GM23338 (cell line): Measurements from ENCODE around the gene TNS1. TPM values are rescaled to one million over a fixed set of nuclear protein-coding genes. Genes with fewer than 3 reads are reported as not detected.

Experiments
- ATAC-seq: fragments of 200-7000 bp; cut with Tn5 transposase; 3 replicates; pipeline ENCODE4 v1.9.1; 2020
- DNase-seq: peaks from one replicate; pipeline ENCODE4 v3.0.0-alpha.2; 2015; ENCODE audit warnings: low spot score
- H2AFZ ChIP-seq: fragments of 200-600 bp; sonication (generic); 2 replicates; pipeline ENCODE4 v1.8.0; 2016; ENCODE audit warnings: antibody characterized with exemption, mild to moderate bottlenecking, moderate library complexity
- H3F3A ChIP-seq: fragments of 200-600 bp; sonication (generic); replicated peaks from 2 replicates; pipeline ENCODE4 v1.8.0; 2017; ENCODE audit warnings: antibody characterized with exemption, mixed run types, low read depth
- H3K27ac ChIP-seq: fragments of 200-600 bp; sonication (generic); 2 replicates; pipeline ENCODE4 v1.6.1; 2016; ENCODE audit warnings: low read depth
- H3K27me3 ChIP-seq: fragments of 200-600 bp; sonication (generic); 2 replicates; pipeline ENCODE4 v1.8.0; 2016; ENCODE audit warnings: mild to moderate bottlenecking, mixed run types, moderate library complexity; ENCODE audit not compliant: insufficient read depth
- H3K36me3 ChIP-seq: fragments of 200-600 bp; sonication (generic); 2 replicates; pipeline ENCODE4 v1.8.0; 2016; ENCODE audit warnings: mild to moderate bottlenecking; ENCODE audit not compliant: insufficient read depth
- H3K4me1 ChIP-seq: fragments of 200-600 bp; sonication (generic); 2 replicates; pipeline ENCODE4 v1.8.0; 2016; ENCODE audit warnings: mild to moderate bottlenecking, moderate library complexity; ENCODE audit not compliant: insufficient read depth
- H3K4me2 ChIP-seq: fragments of 200-600 bp; sonication (generic); 2 replicates; pipeline ENCODE4 v1.7.1; 2017; ENCODE audit warnings: mixed run types
- H3K4me3 ChIP-seq: fragments of 200-600 bp; sonication (generic); 2 replicates; pipeline ENCODE4 v1.6.1; 2016; ENCODE audit warnings: mixed run types
- H3K79me2 ChIP-seq: fragments of 200-600 bp; sonication (generic); replicated peaks from 2 replicates; pipeline ENCODE4 v1.8.0; 2017; ENCODE audit warnings: mild to moderate bottlenecking; ENCODE audit not compliant: insufficient read depth
- H3K9me2 ChIP-seq: fragments of 200-600 bp; sonication (generic); 2 replicates; pipeline ENCODE4 v1.8.0; 2017; ENCODE audit not compliant: insufficient read depth
- H4K20me1 ChIP-seq: fragments of 200-600 bp; sonication (generic); replicated peaks from 2 replicates; pipeline ENCODE4 v1.8.0; 2017; ENCODE audit warnings: mild to moderate bottlenecking; ENCODE audit not compliant: insufficient read depth
- H3K27ac Mint-ChIP-seq: 2 replicates; pipeline ENCODE4 v1.8.0; 2020; ENCODE audit warnings: inconsistent platforms, mild to moderate bottlenecking, moderate library complexity, mixed read lengths
- H3K27me3 Mint-ChIP-seq: 3 replicates; pipeline ENCODE4 v1.8.0; 2022; ENCODE audit warnings: low read depth, mild to moderate bottlenecking, moderate library complexity, mixed read lengths, inconsistent platforms; ENCODE audit not compliant: insufficient read depth, poor library complexity
- H3K36me3 Mint-ChIP-seq: 3 replicates; pipeline ENCODE4 v1.8.0; 2021; ENCODE audit warnings: low read depth, mild to moderate bottlenecking, inconsistent platforms, moderate library complexity, mixed read lengths
- H3K4me1 Mint-ChIP-seq: 3 replicates; pipeline ENCODE4 v1.8.0; 2020; ENCODE audit warnings: mild to moderate bottlenecking, inconsistent platforms, mixed read lengths
- H3K4me3 Mint-ChIP-seq: 3 replicates; pipeline ENCODE4 v1.8.0; 2021; ENCODE audit warnings: moderate library complexity, mild to moderate bottlenecking, inconsistent platforms, mixed read lengths
- H3K9me3 Mint-ChIP-seq: 3 replicates; pipeline ENCODE4 v1.8.0; 2020; ENCODE audit warnings: moderate library complexity, mild to moderate bottlenecking, inconsistent platforms, mixed read lengths
- CREB1 ChIP-seq: fragments of 250-450 bp; sonication (Bioruptor Pico); IDR thresholded peaks from 2 replicates; pipeline ENCODE4 v1.5.0; 2020; ENCODE audit warnings: low read depth, mild to moderate bottlenecking, moderate library complexity
- EZH2phosphoT487 ChIP-seq: fragments of 200-600 bp; sonication (generic); IDR thresholded peaks from one replicate; pipeline ENCODE4 v1.8.1; 2018; ENCODE audit warnings: antibody characterized with exemption; ENCODE audit not compliant: unreplicated experiment
- JUNB ChIP-seq: IDR thresholded peaks from one replicate; pipeline ENCODE4 v1.6.1; 2016; ENCODE audit warnings: antibody characterized with exemption; ENCODE audit not compliant: unreplicated experiment
- POLR2AphosphoS5 ChIP-seq: IDR thresholded peaks from 2 replicates; pipeline ENCODE4 v1.6.1; 2016; ENCODE audit warnings: antibody characterized with exemption, low read depth
- STAT1 ChIP-seq: IDR thresholded peaks from one replicate; pipeline ENCODE4 v1.6.1; 2016; ENCODE audit warnings: antibody characterized with exemption; ENCODE audit not compliant: unreplicated experiment
- ZNF114 ChIP-seq: fragments of 250-450 bp; sonication (Bioruptor Pico); IDR thresholded peaks from 2 replicates; pipeline ENCODE4 v1.5.0; 2020; ENCODE audit warnings: mild to moderate bottlenecking, moderate library complexity
- ZNF331 ChIP-seq: fragments of 250-450 bp; sonication (Bioruptor Pico); IDR thresholded peaks from 2 replicates; pipeline ENCODE4 v1.5.0; 2020; ENCODE audit warnings: low read depth, mild to moderate bottlenecking, moderate library complexity
- polyA plus RNA-seq: library from polyadenylated mRNA; unstranded; fragments of >200 nt; fragmentation: Nextera tagmentation; extraction: Ambion mirVana; gene quantifications from 2 replicates; pipeline ENCODE4 v1.2.1, GENCODE V29; 2016
- total RNA-seq: library from RNA; depleted of rRNA; stranded (reverse); fragments of >200 nt; shearing (Covaris generic); gene quantifications from 2 replicates; pipeline ENCODE4 v1.2.3, GENCODE V29; 2014
- TF ChIP-seq, protein P1 (sequence below): IDR thresholded peaks from 2 replicates; pipeline ENCODE4 v1.6.1; 2016; ENCODE audit warnings: antibody characterized with exemption
- TF ChIP-seq, protein P2 (sequence below), 2 experiments: fragments of 200-600 bp in 1 of 2; sonication (generic) in 1 of 2; conservative IDR thresholded peaks; 2 replicates each; pipeline versions ENCODE4 v1.5.1 to v1.6.1; 2016 to 2017; ENCODE audit warnings: antibody characterized with exemption in 2 of 2, low read depth in 2 of 2, mild to moderate bottlenecking in 2 of 2, moderate library complexity in 1 of 2
- TF ChIP-seq, protein P3 (sequence below): fragments of 250-450 bp; sonication (Bioruptor Pico); IDR thresholded peaks from 2 replicates; pipeline ENCODE4 v1.5.0; 2020; ENCODE audit warnings: mild to moderate bottlenecking, moderate library complexity

The TNS1 gene
- total and polyA plus RNA-seq, 2 experiments from 2014 or later: 2.0 to 7.4 TPM

DNA sequence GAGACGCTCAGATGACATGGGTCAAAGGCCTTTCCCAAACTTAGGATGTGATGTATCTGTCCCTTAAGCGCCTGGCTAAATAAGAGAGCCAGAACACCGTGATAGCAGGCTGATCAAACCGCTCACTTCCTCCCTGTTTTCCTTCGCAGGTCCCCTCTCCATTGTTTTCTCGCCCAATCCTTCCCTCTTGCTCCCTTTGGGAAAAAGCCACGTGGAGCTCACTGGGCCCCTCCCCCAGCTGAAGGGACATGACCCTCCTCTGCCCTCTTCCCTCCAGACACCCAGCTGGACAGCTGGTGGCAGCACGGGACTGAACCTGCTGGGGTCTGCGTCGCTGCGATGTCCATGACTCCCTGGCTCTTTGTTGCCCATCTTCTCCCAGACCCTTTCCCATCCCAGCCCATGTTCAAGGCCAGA, 201.7 kb downstream of the TNS1 start:
- peaks cover 19% of the 10 kb centered on the region for H3K27me3 Mint-ChIP-seq
- no peaks in the 10 kb centered on the region; the same call in 2 of the 3 replicates for H3K9me3 Mint-ChIP-seq
- Histone ChIP-seq H3K9me2 (no peaks in the 10 kb centered on the region), H3K27ac (no peak overlapping the region), H4K20me1 (no peaks in the 10 kb centered on the region), H3K79me2 (no peaks in the 10 kb centered on the region), H3F3A (no peaks in the 10 kb centered on the region), H2AFZ (0 out of 2 replicates have a peak overlapping the region, but pooled peaks have one; percentile 38), H3K4me2 (no peak overlapping the region), H3K27me3 (no peaks in the 10 kb centered on the region), H3K4me3 (no peak overlapping the region), H3K36me3 (no peaks in the 10 kb centered on the region), H3K4me1 (no peaks in the 10 kb centered on the region)
- DNase-seq (peak; percentile 17), ATAC-seq (no peak; the same call in 2 of the 3 replicates)
- TF ChIP-seq JUNB (no peak), STAT1 (no peak), ZNF114 (CRISPR knock-in tag) (no peak)
- TF ChIP-seq, protein P1, sequence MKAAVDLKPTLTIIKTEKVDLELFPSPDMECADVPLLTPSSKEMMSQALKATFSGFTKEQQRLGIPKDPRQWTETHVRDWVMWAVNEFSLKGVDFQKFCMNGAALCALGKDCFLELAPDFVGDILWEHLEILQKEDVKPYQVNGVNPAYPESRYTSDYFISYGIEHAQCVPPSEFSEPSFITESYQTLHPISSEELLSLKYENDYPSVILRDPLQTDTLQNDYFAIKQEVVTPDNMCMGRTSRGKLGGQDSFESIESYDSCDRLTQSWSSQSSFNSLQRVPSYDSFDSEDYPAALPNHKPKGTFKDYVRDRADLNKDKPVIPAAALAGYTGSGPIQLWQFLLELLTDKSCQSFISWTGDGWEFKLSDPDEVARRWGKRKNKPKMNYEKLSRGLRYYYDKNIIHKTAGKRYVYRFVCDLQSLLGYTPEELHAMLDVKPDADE: no peak
- TF ChIP-seq, protein P2, sequence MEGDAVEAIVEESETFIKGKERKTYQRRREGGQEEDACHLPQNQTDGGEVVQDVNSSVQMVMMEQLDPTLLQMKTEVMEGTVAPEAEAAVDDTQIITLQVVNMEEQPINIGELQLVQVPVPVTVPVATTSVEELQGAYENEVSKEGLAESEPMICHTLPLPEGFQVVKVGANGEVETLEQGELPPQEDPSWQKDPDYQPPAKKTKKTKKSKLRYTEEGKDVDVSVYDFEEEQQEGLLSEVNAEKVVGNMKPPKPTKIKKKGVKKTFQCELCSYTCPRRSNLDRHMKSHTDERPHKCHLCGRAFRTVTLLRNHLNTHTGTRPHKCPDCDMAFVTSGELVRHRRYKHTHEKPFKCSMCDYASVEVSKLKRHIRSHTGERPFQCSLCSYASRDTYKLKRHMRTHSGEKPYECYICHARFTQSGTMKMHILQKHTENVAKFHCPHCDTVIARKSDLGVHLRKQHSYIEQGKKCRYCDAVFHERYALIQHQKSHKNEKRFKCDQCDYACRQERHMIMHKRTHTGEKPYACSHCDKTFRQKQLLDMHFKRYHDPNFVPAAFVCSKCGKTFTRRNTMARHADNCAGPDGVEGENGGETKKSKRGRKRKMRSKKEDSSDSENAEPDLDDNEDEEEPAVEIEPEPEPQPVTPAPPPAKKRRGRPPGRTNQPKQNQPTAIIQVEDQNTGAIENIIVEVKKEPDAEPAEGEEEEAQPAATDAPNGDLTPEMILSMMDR (conservative IDR thresholded peaks at IDR 0.05; ENCODE audit: low read depth in 2 of 2): peak in 1 of 2 experiments; percentile 39; a peak in 1 of 4 replicates
- H3K27ac Mint-ChIP-seq: no peak overlapping the region
- H3K4me1 Mint-ChIP-seq: peaks cover 9% of the 10 kb centered on the region
- H3K36me3 Mint-ChIP-seq: no peaks in the 10 kb centered on the region
- H3K4me3 Mint-ChIP-seq: no peak overlapping the region

DNA sequence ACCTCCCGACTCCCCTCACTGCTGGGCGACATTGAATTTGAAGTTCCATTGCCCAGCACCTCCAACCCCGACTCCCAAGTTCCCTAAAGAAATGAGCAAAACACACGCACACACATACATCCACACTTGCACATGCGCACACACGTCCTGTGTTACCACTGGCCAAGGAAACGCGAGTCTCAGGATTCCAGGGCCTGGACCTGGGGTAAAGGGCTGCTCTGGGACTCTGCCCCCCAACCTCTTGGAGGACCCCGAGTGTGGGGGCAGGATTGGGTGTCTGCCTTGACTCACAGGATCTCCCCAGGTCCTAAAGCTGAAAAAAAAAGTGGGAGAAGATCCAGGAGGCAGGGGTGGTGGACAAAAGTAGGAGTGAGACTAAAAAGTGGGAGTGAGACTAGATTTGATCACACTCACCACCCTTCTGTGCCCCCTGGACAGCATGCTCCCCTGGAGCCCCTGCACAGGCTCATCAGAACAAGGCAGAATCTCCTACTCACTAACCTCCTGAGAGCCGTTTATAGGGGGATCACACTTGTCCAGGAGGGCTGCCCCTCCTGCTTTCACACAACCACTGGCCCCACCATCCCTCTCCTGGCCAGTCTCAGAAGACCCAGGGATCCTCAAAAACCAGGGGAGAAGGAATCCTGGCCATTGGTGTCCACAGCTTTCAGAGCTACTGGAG, 202.2 kb downstream of the TNS1 start:
- H3K27ac ChIP-seq: no peak overlapping the region
- DNase-seq (no peak), ATAC-seq (no peak)
- no peak overlapping the region for H3K4me3 Mint-ChIP-seq
- H4K20me1 ChIP-seq: no peaks in the 10 kb centered on the region
- H3K27ac Mint-ChIP-seq: no peak overlapping the region
- H3K36me3 ChIP-seq: no peaks in the 10 kb centered on the region
- H3K27me3 Mint-ChIP-seq: peaks cover 17% of the 10 kb centered on the region
- no peaks in the 10 kb centered on the region for H3K9me2 ChIP-seq
- no peaks in the 10 kb centered on the region for H3K79me2 ChIP-seq
- H3K36me3 Mint-ChIP-seq: no peaks in the 10 kb centered on the region
- H3K4me1 ChIP-seq: no peaks in the 10 kb centered on the region
- no peaks in the 10 kb centered on the region for H3K27me3 ChIP-seq
- H3K9me3 Mint-ChIP-seq: no peaks in the 10 kb centered on the region; the same call in 2 of the 3 replicates
- no peak overlapping the region for H3K4me3 ChIP-seq
- H2AFZ ChIP-seq: no peak overlapping the region
- H3K4me1 Mint-ChIP-seq: peaks cover 9% of the 10 kb centered on the region
- no peak overlapping the region for H3K4me2 ChIP-seq
- no peaks in the 10 kb centered on the region for H3F3A ChIP-seq
- TF ChIP-seq EZH2phosphoT487 (no peak), ZNF331 (CRISPR knock-in tag) (no peak), STAT1 (no peak), POLR2AphosphoS5 (no peak), CREB1 (CRISPR knock-in tag) (no peak)
- TF ChIP-seq, protein P3, sequence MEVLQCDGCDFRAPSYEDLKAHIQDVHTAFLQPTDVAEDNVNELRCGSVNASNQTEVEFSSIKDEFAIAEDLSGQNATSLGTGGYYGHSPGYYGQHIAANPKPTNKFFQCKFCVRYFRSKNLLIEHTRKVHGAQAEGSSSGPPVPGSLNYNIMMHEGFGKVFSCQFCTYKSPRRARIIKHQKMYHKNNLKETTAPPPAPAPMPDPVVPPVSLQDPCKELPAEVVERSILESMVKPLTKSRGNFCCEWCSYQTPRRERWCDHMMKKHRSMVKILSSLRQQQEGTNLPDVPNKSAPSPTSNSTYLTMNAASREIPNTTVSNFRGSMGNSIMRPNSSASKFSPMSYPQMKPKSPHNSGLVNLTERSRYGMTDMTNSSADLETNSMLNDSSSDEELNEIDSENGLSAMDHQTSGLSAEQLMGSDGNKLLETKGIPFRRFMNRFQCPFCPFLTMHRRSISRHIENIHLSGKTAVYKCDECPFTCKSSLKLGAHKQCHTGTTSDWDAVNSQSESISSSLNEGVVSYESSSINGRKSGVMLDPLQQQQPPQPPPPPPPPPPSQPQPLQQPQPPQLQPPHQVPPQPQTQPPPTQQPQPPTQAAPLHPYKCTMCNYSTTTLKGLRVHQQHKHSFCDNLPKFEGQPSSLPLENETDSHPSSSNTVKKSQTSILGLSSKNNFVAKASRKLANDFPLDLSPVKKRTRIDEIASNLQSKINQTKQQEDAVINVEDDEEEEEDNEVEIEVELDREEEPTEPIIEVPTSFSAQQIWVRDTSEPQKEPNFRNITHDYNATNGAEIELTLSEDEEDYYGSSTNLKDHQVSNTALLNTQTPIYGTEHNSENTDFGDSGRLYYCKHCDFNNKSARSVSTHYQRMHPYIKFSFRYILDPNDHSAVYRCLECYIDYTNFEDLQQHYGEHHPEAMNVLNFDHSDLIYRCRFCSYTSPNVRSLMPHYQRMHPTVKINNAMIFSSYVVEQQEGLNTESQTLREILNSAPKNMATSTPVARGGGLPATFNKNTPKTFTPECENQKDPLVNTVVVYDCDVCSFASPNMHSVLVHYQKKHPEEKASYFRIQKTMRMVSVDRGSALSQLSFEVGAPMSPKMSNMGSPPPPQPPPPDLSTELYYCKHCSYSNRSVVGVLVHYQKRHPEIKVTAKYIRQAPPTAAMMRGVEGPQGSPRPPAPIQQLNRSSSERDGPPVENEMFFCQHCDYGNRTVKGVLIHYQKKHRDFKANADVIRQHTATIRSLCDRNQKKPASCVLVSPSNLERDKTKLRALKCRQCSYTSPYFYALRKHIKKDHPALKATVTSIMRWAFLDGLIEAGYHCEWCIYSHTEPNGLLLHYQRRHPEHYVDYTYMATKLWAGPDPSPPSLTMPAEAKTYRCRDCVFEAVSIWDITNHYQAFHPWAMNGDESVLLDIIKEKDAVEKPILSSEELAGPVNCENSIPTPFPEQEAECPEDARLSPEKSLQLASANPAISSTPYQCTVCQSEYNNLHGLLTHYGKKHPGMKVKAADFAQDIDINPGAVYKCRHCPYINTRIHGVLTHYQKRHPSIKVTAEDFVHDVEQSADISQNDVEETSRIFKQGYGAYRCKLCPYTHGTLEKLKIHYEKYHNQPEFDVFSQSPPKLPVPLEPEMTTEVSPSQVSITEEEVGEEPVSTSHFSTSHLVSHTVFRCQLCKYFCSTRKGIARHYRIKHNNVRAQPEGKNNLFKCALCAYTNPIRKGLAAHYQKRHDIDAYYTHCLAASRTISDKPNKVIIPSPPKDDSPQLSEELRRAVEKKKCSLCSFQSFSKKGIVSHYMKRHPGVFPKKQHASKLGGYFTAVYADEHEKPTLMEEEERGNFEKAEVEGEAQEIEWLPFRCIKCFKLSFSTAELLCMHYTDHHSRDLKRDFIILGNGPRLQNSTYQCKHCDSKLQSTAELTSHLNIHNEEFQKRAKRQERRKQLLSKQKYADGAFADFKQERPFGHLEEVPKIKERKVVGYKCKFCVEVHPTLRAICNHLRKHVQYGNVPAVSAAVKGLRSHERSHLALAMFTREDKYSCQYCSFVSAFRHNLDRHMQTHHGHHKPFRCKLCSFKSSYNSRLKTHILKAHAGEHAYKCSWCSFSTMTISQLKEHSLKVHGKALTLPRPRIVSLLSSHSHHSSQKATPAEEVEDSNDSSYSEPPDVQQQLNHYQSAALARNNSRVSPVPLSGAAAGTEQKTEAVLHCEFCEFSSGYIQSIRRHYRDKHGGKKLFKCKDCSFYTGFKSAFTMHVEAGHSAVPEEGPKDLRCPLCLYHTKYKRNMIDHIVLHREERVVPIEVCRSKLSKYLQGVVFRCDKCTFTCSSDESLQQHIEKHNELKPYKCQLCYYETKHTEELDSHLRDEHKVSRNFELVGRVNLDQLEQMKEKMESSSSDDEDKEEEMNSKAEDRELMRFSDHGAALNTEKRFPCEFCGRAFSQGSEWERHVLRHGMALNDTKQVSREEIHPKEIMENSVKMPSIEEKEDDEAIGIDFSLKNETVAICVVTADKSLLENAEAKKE (CRISPR knock-in tag): no peak
